ENCODE data around the gene RHCG.

DNA sequence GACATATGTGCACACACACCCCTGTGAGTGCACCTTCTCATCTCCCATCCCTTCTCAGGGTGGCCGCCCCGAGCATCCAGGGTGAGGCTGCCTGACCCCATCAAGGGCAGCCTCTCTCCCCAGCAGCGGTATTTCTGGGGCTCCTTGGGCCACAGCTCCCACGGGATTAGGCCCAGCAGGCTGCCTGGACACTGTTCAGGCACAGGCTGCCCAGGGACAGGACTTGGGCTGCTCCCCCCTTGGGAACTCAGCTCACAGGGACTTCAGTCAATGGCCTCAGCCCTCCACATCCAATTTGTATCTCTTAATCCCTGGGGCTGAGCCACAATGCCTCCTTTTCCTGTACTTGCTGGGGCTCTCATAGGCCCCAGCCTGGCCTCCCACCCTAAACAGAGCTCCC lies 35.0 kb downstream of the RHCG start:
- TF ChIP-seq CTCF (IDR thresholded peaks at IDR 0.05) (no peak), POLR2A (IDR thresholded peaks at IDR 0.05) (no peak)
